Body of pancreas (tissue), 4 donors: ENCODE data around the gene TUBA3C. TPM values are rescaled to one million over a fixed set of nuclear protein-coding genes. Genes with fewer than 3 reads are reported as not detected.

Experiments used
- ATAC-seq: fragments of 150-250 bp; one replicate; pipeline ENCODE4 v1.9.1; 2016
- DNase-seq, 4 donors: peaks; one replicate each; pipeline ENCODE4 v3.0.0-alpha.2; 2019
- H3K27ac ChIP-seq, 4 donors: fragments of 200-600 bp; sonication (generic); 1 replicate in 3 of 4; 2 replicates in 1 of 4; pipeline versions ENCODE4 v1.5.1 to v1.6.1; 2016 to 2019; ENCODE audit warnings: mild to moderate bottlenecking in 1 of 4, mixed read lengths in 1 of 4, moderate library complexity in 1 of 4
- H3K27me3 ChIP-seq, 2 donors: fragments of 200-600 bp; sonication (generic); one replicate each; pipeline ENCODE4 v1.6.0; 2016; ENCODE audit warnings: mild to moderate bottlenecking in 1 of 2
- H3K36me3 ChIP-seq, 2 donors: fragments of 200-600 bp; sonication (generic); replicated peaks in 1 of 2; 2 replicates each; pipeline ENCODE4 v1.5.1; 2016; ENCODE audit warnings: low read depth in 2 of 2; ENCODE audit not compliant: insufficient read depth in 1 of 2
- H3K4me1 ChIP-seq: fragments of 200-600 bp; sonication (generic); one replicate; pipeline ENCODE4 v1.6.0; 2016
- H3K4me3 ChIP-seq, 2 donors: fragments of 200-600 bp; sonication (generic); 1 replicate in 1 of 2; 2 replicates in 1 of 2; pipeline ENCODE4 v1.5.1; 2016 to 2019
- H3K9me3 ChIP-seq, 3 donors: fragments of 200-600 bp; sonication (generic); 1 replicate in 2 of 3; 2 replicates in 1 of 3; pipeline ENCODE4 v1.5.1; 2016
- CTCF ChIP-seq, 7 experiments: fragments of 450-650 bp in 4 of 7; fragments of 200-600 bp in 3 of 7; sonication (generic) in 3 of 7; IDR thresholded peaks; one replicate each; pipeline ENCODE4 v1.5.1; 2016 to 2019; ENCODE audit warnings: antibody characterized with exemption in 7 of 7
- POLR2A ChIP-seq, 3 donors: fragments of 450-650 bp; IDR thresholded peaks; one replicate each; pipeline ENCODE4 v1.6.1; 2016; ENCODE audit warnings: antibody characterized with exemption in 3 of 3, mild to moderate bottlenecking in 2 of 3
- WGBS, 2 donors: methylation state at CpG; one replicate each; pipeline ENCODE4 v1.1.5; 2017; 5-methylcytosine and 5-hydroxymethylcytosine counted together
- intact Hi-C: fragments of 100-400 bp; cut with DNase I; formaldehyde crosslinking; loops from one replicate; pipeline ENCODE4 v1.15.1; 2023
- total RNA-seq, 2 donors: library from RNA; depleted of rRNA; stranded (reverse); fragments of >200 nt; gene quantifications; one replicate each; pipeline ENCODE4 v1.1.0, GENCODE V29; 2016

Gene TUBA3C
- total RNA-seq, 2 donors from 2014 or later = not detected

- no peaks in the 10 kb centered on the region for H3K27me3 ChIP-seq
- no peak for ATAC-seq
- no peak overlapping the region for H3K27ac ChIP-seq
- 19 to 36% methylated on average over 4 to 6 of the region's 6 CpGs for WGBS, 2 donors
- H3K9me3 ChIP-seq = no peaks in the 10 kb centered on the region
- H3K36me3 ChIP-seq = no peaks in the 10 kb centered on the region
- intact Hi-C loops = no loop called here
- DNase-seq = no peak
- no peaks in the 10 kb centered on the region for H3K4me1 ChIP-seq
- no peak overlapping the region for H3K4me3 ChIP-seq
- TF ChIP-seq POLR2A (IDR thresholded peaks at IDR 0.05) (no peak), CTCF (IDR thresholded peaks at IDR 0.05) (no peak)
These were observed 9.0 kb downstream of the TUBA3C start for GRCh38 chr13:19172647-19173030.

- 33 to 38% methylated on average over 5 to 9 of the region's 9 CpGs for WGBS, 2 donors
- intact Hi-C loops = no loop called here
- no peaks in the 10 kb centered on the region for H3K4me1 ChIP-seq
- H3K4me3 ChIP-seq = no peak overlapping the region
- H3K36me3 ChIP-seq = no peaks in the 10 kb centered on the region
- no peak overlapping the region for H3K27ac ChIP-seq
- no peak for ATAC-seq
- no peaks in the 10 kb centered on the region for H3K27me3 ChIP-seq
- no peak for DNase-seq
- no peaks in the 10 kb centered on the region for H3K9me3 ChIP-seq
- TF ChIP-seq CTCF (IDR thresholded peaks at IDR 0.05) (no peak), POLR2A (IDR thresholded peaks at IDR 0.05) (no peak)
These were observed 9.5 kb downstream of the TUBA3C start for GRCh38 chr13:19172007-19172646.

- no peak overlapping the region for H3K4me3 ChIP-seq
- no peak for ATAC-seq
- WGBS, 2 donors = 63 to 70% methylated on average over 7 of the region's 7 CpGs
- intact Hi-C loops = no loop called here
- TF ChIP-seq CTCF (IDR thresholded peaks at IDR 0.05) = no peak
- no peak for TF ChIP-seq POLR2A (IDR thresholded peaks at IDR 0.05)
- no peaks in the 10 kb centered on the region for H3K27me3 ChIP-seq
- no peak for DNase-seq
- H3K36me3 ChIP-seq = no peaks in the 10 kb centered on the region
- no peaks in the 10 kb centered on the region for H3K9me3 ChIP-seq
- H3K4me1 ChIP-seq = no peaks in the 10 kb centered on the region
- no peak overlapping the region for H3K27ac ChIP-seq
These were observed 10.1 kb downstream of the TUBA3C start for GRCh38 chr13:19171563-19171962.

GRCh38 chr13:19169991-19170390 lies 11.6 kb downstream of the TUBA3C start:
- H3K27me3 ChIP-seq = no peaks in the 10 kb centered on the region
- TF ChIP-seq CTCF (IDR thresholded peaks at IDR 0.05) = no peak
- no peak for TF ChIP-seq POLR2A (IDR thresholded peaks at IDR 0.05)
- H3K9me3 ChIP-seq = no peaks in the 10 kb centered on the region
- WGBS, 2 donors = 25 to 36% methylated on average over 2 to 4 of the region's 4 CpGs
- ATAC-seq = no peak
- H3K4me1 ChIP-seq = no peaks in the 10 kb centered on the region
- no peaks in the 10 kb centered on the region for H3K36me3 ChIP-seq
- intact Hi-C loops = no loop called here
- no peak overlapping the region for H3K4me3 ChIP-seq
- DNase-seq = no peak
- H3K27ac ChIP-seq = no peak overlapping the region

GRCh38 chr13:19169496-19169895 lies 12.1 kb downstream of the TUBA3C start:
- intact Hi-C loops = no loop called here
- H3K9me3 ChIP-seq = no peaks in the 10 kb centered on the region
- no peak overlapping the region for H3K27ac ChIP-seq
- no peaks in the 10 kb centered on the region for H3K36me3 ChIP-seq
- no peak for ATAC-seq
- H3K4me1 ChIP-seq = no peaks in the 10 kb centered on the region
- no peak overlapping the region for H3K4me3 ChIP-seq
- WGBS, 2 donors = 52 to 65% methylated on average over 2 to 3 of the region's 3 CpGs
- TF ChIP-seq POLR2A (IDR thresholded peaks at IDR 0.05) (no peak), CTCF (IDR thresholded peaks at IDR 0.05) (no peak)
- no peaks in the 10 kb centered on the region for H3K27me3 ChIP-seq
- no peak for DNase-seq
